KMS-11 (cell line): ENCODE measurements around the gene PLS1.

Source experiments
- H2AFZ ChIP-seq: fragments of 200-600 bp; sonication (generic); 2 replicates; pipeline ENCODE4 v1.6.1; 2016; ENCODE audit warnings: antibody characterized with exemption, mixed run types, low read depth
- H3K27ac ChIP-seq: fragments of 200-600 bp; sonication (generic); 2 replicates; pipeline ENCODE4 v1.6.1; 2016; ENCODE audit warnings: mild to moderate bottlenecking, mixed run types
- H3K27me3 ChIP-seq: fragments of 200-600 bp; sonication (generic); 2 replicates; pipeline ENCODE4 v1.6.1; 2017; ENCODE audit warnings: mild to moderate bottlenecking, low read depth, mixed run types, moderate library complexity; ENCODE audit not compliant: insufficient read depth
- H3K36me3 ChIP-seq: fragments of 200-600 bp; sonication (generic); 2 replicates; pipeline ENCODE4 v1.6.1; 2017; ENCODE audit warnings: mild to moderate bottlenecking, mixed run types; ENCODE audit not compliant: insufficient read depth
- H3K4me1 ChIP-seq: fragments of 200-600 bp; sonication (generic); 2 replicates; pipeline ENCODE4 v1.6.1; 2016; ENCODE audit warnings: mild to moderate bottlenecking, low read depth, mixed run types; ENCODE audit not compliant: poor library complexity, severe bottlenecking
- H3K4me2 ChIP-seq: fragments of 200-600 bp; sonication (generic); 2 replicates; pipeline ENCODE4 v1.7.0; 2016; ENCODE audit warnings: mild to moderate bottlenecking, mixed run types
- H3K4me3 ChIP-seq: fragments of 200-600 bp; sonication (generic); IDR thresholded peaks from 2 replicates; pipeline ENCODE4 v1.6.1; 2017; ENCODE audit warnings: low read depth, low read length, mixed read lengths; ENCODE audit not compliant: insufficient read depth
- H3K79me2 ChIP-seq: fragments of 200-600 bp; sonication (generic); 2 replicates; pipeline ENCODE4 v1.6.1; 2016; ENCODE audit warnings: low read depth, mixed run types; ENCODE audit not compliant: insufficient read depth
- H3K9ac ChIP-seq: fragments of 200-600 bp; sonication (generic); 2 replicates; pipeline ENCODE4 v1.6.1; 2016; ENCODE audit warnings: mild to moderate bottlenecking, mixed run types
- H4K20me1 ChIP-seq: fragments of 200-600 bp; sonication (generic); 2 replicates; pipeline ENCODE4 v1.6.1; 2016; ENCODE audit warnings: mild to moderate bottlenecking, mixed run types; ENCODE audit not compliant: insufficient read depth
- CTCF ChIP-seq: fragments of 200-600 bp; sonication (generic); conservative IDR thresholded peaks from 2 replicates; pipeline ENCODE4 v1.6.1; 2017; ENCODE audit warnings: low read depth, mild to moderate bottlenecking, antibody characterized with exemption, low read length, moderate library complexity, mixed read lengths

PLS1 gene

DNA sequence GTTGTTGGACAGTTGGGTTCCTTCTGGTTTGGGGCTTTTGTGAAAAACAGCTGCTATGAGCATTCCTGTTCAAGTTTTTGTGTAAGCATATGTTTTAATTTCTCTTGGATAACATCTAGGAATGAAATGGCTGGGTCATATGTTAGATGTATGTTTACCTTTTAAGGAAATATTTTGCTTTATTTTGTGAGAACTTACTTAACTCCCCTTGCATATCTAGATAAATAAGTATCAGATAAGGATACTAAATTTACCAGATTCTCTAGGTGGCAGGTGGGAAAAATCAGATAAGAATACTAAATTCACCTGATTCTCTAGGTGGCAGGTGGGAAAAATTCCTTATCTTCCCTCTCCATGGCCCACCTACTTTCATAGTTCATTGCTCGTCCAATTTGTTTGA, 1.1 kb upstream of the PLS1 start:
- Histone ChIP-seq H3K27me3 (no peaks in the 10 kb centered on the region), H3K36me3 (no peaks in the 10 kb centered on the region), H3K4me2 (peak overlapping the region; percentile 82), H3K9ac (no peak overlapping the region; the same call in 1 of the 2 replicates), H3K4me3 (no peak overlapping the region), H3K79me2 (no peaks in the 10 kb centered on the region), H3K27ac (no peak overlapping the region), H2AFZ (peak overlapping the region; percentile 97), H4K20me1 (no peaks in the 10 kb centered on the region), H3K4me1 (peaks cover 7% of the 10 kb centered on the region)
- TF ChIP-seq CTCF = no peak

GRCh38 chr3:142595581-142595950, 627 bp upstream of the PLS1 start:
- Histone ChIP-seq H3K27ac (no peak overlapping the region), H3K36me3 (no peaks in the 10 kb centered on the region), H3K4me2 (peak overlapping the region; percentile 82), H2AFZ (peak overlapping the region; percentile 97), H3K9ac (peak overlapping the region; percentile 48), H4K20me1 (no peaks in the 10 kb centered on the region), H3K79me2 (no peaks in the 10 kb centered on the region), H3K27me3 (no peaks in the 10 kb centered on the region), H3K4me1 (peaks cover 7% of the 10 kb centered on the region), H3K4me3 (peak overlapping the region; percentile 99)
- no peak for TF ChIP-seq CTCF

- TF ChIP-seq CTCF = no peak
- Histone ChIP-seq H2AFZ (peak overlapping the region; percentile 97), H3K4me3 (peak overlapping the region; percentile 99), H3K36me3 (no peaks in the 10 kb centered on the region), H4K20me1 (no peaks in the 10 kb centered on the region), H3K4me2 (peak overlapping the region; percentile 82), H3K9ac (peak overlapping the region; percentile 48; the same call in 1 of the 2 replicates), H3K27me3 (no peaks in the 10 kb centered on the region), H3K4me1 (peaks cover 14% of the 10 kb centered on the region), H3K79me2 (no peaks in the 10 kb centered on the region), H3K27ac (no peak overlapping the region)
Observed at GRCh38 chr3:142596726-142597088, 514 bp downstream of the PLS1 start.

DNA sequence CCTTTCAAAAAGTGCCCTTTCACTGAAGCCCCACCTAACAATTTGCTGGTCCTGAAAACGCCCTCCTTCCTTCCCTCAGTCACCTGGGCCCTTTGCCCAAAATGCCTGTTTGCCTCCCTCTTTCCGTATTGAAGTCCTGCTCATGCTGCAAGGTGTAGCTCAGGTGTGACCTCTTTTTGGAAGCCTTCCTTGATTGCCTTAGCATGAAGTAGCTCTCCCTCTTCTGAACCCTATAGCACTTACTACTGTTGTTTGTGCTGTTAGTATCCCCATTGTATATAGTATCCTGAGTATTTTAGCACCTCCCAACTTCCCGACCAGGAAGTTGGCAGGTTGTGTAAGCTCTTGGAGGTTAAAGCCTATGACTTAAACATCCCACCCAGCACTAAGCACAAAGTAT, 1.7 kb downstream of the PLS1 start:
- H2AFZ ChIP-seq = no peak overlapping the region
- H4K20me1 ChIP-seq = no peaks in the 10 kb centered on the region
- no peak overlapping the region for H3K4me2 ChIP-seq

More for the DNA sequence above, 1.7 kb downstream of the PLS1 start:
- Histone ChIP-seq H3K27ac (no peak overlapping the region), H3K9ac (no peak overlapping the region), H3K4me1 (peaks cover 26% of the 10 kb centered on the region), H3K79me2 (no peaks in the 10 kb centered on the region), H3K4me3 (no peak overlapping the region), H3K36me3 (no peaks in the 10 kb centered on the region), H3K27me3 (no peaks in the 10 kb centered on the region)
- no peak for TF ChIP-seq CTCF
